ENCODE results near the gene PYGO2. TPM values are rescaled to one million over a fixed set of nuclear protein-coding genes. Genes with fewer than 3 reads are reported as not detected.

Gene PYGO2
- total RNA-seq, 1 donor: 18.5 TPM

- peak overlapping the region; percentile 90 for H3K4me3 ChIP-seq (ENCODE audit: insufficient read depth, low read length)
- peaks cover 33% of the 10 kb centered on the region for H3K79me2 ChIP-seq (ENCODE audit: insufficient read depth, low read length)
- no peaks in the 10 kb centered on the region for H3K36me3 ChIP-seq (ENCODE audit: insufficient read depth, low read length)
- H2AFZ ChIP-seq (ENCODE audit: low read length): peak overlapping the region; percentile 81
- peaks cover 7% of the 10 kb centered on the region for H4K20me1 ChIP-seq (ENCODE audit: insufficient read depth, low read length)
- H3K27me3 ChIP-seq (ENCODE audit: insufficient read depth, low read length): no peaks in the 10 kb centered on the region
- DNase-seq (ENCODE audit: insufficient read length, low spot score, missing footprints): peak; percentile 99
- peak overlapping the region; percentile 87 for H3K4me2 ChIP-seq (ENCODE audit: insufficient read depth, low read length)
- no peak for TF ChIP-seq CTCF (IDR thresholded peaks at IDR 0.05; ENCODE audit: extremely low read depth, low read depth, low read length)
- H3K9me3 ChIP-seq (ENCODE audit: low read depth, low read length): no peaks in the 10 kb centered on the region
- H3K4me1 ChIP-seq (ENCODE audit: insufficient read depth, low read length): peaks cover 34% of the 10 kb centered on the region
- H3K27ac ChIP-seq (ENCODE audit: low read depth, low read length): peak overlapping the region; percentile 65
These were observed 39.3 kb upstream of the PYGO2 start for GRCh38 chr1:155000726-155001424.

GRCh38 chr1:155000411-155000725, 38.8 kb upstream of the PYGO2 start:
- peaks cover 28% of the 10 kb centered on the region for H3K79me2 ChIP-seq (ENCODE audit: insufficient read depth, low read length)
- no peaks in the 10 kb centered on the region for H3K27me3 ChIP-seq (ENCODE audit: insufficient read depth, low read length)
- peak overlapping the region; percentile 90 for H3K4me3 ChIP-seq (ENCODE audit: insufficient read depth, low read length)
- TF ChIP-seq CTCF (IDR thresholded peaks at IDR 0.05; ENCODE audit: extremely low read depth, low read depth, low read length): no peak
- no peaks in the 10 kb centered on the region for H3K9me3 ChIP-seq (ENCODE audit: low read depth, low read length)
- peak overlapping the region; percentile 51 for H2AFZ ChIP-seq (ENCODE audit: low read length)
- peaks cover 6% of the 10 kb centered on the region for H4K20me1 ChIP-seq (ENCODE audit: insufficient read depth, low read length)
- no peak for DNase-seq (ENCODE audit: insufficient read length, low spot score, missing footprints)
- H3K4me2 ChIP-seq (ENCODE audit: insufficient read depth, low read length): peak overlapping the region; percentile 87
- H3K36me3 ChIP-seq (ENCODE audit: insufficient read depth, low read length): no peaks in the 10 kb centered on the region
- H3K4me1 ChIP-seq (ENCODE audit: insufficient read depth, low read length): peaks cover 29% of the 10 kb centered on the region
- H3K27ac ChIP-seq (ENCODE audit: low read depth, low read length): no peak overlapping the region

- peak; percentile 80 for DNase-seq (ENCODE audit: insufficient read length, low spot score, missing footprints)
- TF ChIP-seq CTCF (IDR thresholded peaks at IDR 0.05; ENCODE audit: extremely low read depth, low read depth, low read length): no peak
- Histone ChIP-seq H2AFZ (ENCODE audit: low read length) (peak overlapping the region; percentile 51), H3K4me2 (ENCODE audit: insufficient read depth, low read length) (peak overlapping the region; percentile 87), H3K9me3 (ENCODE audit: low read depth, low read length) (no peaks in the 10 kb centered on the region), H3K36me3 (ENCODE audit: insufficient read depth, low read length) (no peaks in the 10 kb centered on the region), H3K4me1 (ENCODE audit: insufficient read depth, low read length) (peaks cover 23% of the 10 kb centered on the region), H3K79me2 (ENCODE audit: insufficient read depth, low read length) (peaks cover 22% of the 10 kb centered on the region), H3K27me3 (ENCODE audit: insufficient read depth, low read length) (no peaks in the 10 kb centered on the region), H4K20me1 (ENCODE audit: insufficient read depth, low read length) (peaks cover 4% of the 10 kb centered on the region), H3K27ac (ENCODE audit: low read depth, low read length) (no peak overlapping the region), H3K4me3 (ENCODE audit: insufficient read depth, low read length) (peak overlapping the region; percentile 67)
These were observed 38.2 kb upstream of the PYGO2 start for GRCh38 chr1:154999571-155000410.
